Measurements from ENCODE around the gene HMX1.

The HMX1 gene

DNA sequence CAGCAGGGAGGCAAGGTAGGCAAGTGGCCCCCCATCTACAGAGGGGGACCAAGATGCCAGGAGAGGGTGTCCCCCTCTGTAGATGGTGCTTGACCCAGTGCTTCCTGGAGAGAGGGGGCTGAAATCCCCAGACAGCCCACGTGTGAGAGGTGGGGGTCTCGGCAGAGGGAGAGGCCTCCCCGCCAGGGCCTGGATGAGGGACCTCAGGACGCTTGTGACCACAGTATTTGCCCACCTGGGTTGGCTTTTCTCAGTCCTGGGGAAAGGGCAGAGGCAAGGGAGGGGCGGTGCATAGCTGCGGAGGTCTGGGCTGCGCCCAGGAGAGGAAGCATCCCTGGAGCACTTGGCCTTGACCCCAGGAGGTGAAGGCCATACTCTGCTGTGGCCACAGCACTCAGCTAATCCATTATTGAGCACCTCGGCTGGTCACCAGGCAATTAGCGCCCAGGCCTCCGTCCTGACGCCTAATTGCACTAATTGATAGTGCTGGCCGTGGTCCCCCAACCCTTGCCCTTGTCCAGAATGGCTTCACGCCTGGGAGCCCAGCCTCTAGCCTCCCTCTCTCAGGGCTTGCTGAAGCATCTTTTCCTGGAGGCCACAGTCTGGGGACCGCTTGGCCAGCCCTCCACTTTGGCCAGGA lies 30.7 kb downstream of the HMX1 start:
- H3K4me3 ChIP-seq (ENCODE audit: low read depth, low read length): no peak overlapping the region
- TF ChIP-seq, protein P1, sequence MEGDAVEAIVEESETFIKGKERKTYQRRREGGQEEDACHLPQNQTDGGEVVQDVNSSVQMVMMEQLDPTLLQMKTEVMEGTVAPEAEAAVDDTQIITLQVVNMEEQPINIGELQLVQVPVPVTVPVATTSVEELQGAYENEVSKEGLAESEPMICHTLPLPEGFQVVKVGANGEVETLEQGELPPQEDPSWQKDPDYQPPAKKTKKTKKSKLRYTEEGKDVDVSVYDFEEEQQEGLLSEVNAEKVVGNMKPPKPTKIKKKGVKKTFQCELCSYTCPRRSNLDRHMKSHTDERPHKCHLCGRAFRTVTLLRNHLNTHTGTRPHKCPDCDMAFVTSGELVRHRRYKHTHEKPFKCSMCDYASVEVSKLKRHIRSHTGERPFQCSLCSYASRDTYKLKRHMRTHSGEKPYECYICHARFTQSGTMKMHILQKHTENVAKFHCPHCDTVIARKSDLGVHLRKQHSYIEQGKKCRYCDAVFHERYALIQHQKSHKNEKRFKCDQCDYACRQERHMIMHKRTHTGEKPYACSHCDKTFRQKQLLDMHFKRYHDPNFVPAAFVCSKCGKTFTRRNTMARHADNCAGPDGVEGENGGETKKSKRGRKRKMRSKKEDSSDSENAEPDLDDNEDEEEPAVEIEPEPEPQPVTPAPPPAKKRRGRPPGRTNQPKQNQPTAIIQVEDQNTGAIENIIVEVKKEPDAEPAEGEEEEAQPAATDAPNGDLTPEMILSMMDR (IDR thresholded peaks at IDR 0.05; ENCODE audit: low read depth, low read length): no peak

DNA sequence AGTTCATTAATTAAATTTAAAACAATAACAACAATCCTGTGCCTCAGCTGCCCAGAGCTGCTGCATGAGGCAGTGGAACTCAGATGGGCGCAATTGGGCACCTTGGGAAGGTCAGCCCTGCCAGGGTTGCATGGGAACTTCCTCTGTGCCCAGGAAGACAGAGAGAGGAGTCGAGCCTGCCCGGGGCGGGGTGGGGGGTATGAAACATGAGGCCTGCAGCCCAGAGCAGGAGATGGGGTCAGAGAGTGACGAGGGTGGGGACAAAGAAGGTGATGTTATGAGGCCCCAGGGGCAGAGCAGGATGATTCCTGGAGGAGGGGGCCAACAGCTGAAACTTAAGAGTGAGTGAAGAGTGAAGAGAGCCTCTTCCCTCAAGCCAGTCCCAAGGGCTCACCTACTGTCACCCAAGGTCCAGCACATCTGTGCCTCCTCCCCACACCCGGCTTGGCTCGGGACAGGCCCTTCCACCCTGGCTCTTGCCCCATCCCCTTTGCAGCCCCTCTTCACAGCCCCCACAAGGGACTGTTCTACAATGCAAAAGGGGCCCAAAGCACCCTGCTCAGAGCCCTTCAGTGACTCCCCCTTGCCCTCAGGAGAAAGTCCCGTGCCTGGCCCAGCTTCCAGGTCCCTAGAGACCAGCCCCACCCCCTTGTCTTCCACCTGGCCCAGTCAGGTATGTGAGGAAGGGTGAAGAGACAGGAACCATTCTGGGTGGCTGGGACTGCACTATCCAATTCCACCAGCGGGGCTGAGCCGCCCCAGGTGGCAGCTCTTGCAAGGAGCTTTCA lies 31.4 kb downstream of the HMX1 start:
- TF ChIP-seq, protein P1 (IDR thresholded peaks at IDR 0.05; ENCODE audit: low read depth, low read length): no peak
- H3K4me3 ChIP-seq (ENCODE audit: low read depth, low read length): no peak overlapping the region

DNA sequence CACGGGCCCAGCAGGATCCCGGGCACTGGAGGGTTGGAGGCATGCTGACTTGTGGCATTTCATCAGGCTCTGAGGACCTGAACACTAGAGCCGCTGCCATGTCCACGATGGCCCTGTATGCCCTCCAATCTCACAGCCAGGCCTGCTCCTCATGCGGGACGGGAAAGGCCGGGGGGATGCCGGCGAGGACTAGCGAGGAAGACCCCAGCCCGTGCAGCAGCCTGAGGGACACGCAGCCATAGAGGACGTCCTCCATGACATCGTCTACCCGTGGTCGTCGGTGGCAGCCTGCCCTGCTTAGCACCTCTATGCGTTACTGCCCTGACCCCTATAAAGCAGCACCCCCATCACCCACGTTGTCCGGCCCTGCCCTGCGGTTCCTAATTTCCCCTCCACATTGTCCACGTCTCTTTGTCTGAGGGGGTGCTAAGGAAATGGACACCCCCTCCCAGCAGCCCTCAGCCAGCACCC lies 32.6 kb downstream of the HMX1 start:
- no peak overlapping the region for H3K4me3 ChIP-seq (ENCODE audit: low read depth, low read length)
- TF ChIP-seq, protein P1 (IDR thresholded peaks at IDR 0.05; ENCODE audit: low read depth, low read length): no peak

DNA sequence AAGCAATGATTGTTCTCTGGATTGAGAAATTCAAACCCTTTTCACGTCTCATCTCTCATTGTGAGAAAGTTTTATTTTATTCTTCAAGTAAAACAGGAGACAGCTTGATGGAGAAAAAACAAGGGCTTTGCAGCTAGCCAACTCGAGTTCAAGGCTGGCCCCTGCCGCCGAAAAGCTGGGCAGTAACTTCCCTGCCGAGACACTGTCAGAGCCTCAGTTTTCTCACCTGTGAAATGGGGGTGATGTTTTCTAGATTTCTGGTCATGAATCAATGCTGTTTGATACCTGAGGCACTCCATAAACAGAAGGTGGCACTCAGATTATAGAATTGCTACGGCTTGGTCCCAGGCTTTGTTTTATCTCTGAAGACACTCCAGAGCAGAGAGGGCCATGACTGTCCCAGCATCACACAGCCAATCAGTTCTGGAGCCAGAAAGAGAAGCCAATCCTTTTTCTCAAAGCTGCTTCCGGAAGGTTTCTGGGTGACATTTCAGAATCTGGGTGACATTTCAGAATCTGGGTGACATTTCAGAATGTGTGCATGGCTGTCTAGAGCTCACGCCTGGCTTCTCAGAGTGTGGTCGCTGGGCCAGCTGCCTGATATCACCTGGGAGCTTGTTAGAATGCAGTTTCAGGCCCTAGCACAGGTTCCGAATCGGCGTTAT lies 33.2 kb downstream of the HMX1 start:
- no peak overlapping the region for H3K4me3 ChIP-seq (ENCODE audit: low read depth, low read length)
- TF ChIP-seq, protein P1 (IDR thresholded peaks at IDR 0.05; ENCODE audit: low read depth, low read length): no peak

DNA sequence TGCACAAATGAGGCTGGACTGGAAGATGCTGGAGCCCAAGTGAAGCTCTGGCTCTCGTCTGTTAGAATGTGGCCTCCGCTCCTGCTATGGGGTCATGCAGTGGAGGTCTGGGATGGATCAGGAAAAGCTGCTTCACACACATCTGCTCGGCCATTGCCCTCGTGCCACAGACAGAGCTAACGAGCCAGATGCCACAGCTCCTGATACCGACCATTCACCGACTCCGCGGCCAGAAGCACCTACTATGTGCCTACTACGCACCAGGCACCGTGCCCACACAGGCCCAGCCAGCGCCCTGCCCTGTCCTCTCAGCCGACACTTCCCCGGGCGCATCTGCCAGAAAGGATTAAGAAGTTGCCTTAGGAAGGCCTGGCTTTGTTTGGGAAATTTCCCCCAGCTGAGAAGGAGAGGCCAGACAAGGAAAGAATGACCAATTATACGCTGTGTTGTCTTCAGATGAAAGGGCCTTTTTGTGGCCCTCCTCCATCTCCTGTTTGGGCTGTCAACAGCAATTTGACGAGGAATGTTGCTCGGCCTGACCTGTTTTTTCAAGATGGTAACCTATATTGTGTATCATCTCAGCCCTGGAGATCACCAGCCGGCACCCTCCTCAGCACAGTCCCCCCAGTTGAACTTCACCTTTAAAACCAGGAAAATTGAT lies 34.3 kb downstream of the HMX1 start:
- TF ChIP-seq, protein P1 (IDR thresholded peaks at IDR 0.05; ENCODE audit: low read depth, low read length): no peak
- no peak overlapping the region for H3K4me3 ChIP-seq (ENCODE audit: low read depth, low read length)

DNA sequence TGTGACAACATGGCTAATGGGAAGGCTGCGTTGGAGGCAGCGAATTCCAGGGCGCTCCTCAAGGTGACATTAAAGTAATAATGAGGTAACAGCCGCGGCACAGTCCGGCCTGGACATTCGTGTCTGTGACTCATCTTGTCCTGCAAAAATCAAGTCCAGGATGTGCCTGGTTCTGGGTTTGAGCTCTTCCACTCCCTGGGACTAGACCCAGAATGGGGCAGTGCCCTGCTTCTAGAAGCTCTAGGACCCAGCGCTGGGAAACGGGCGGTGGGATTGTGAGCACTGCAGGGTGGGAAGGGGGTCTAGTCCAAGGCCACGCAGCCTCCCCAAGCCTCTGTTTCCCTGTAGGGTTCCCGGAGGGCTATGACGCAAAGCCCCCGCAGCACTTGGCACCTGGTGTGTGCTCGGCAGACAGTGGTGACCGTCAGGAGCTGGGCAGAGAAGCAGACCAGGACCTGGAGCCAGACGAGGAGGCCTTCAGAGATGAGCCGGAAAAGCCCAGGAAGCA lies 34.9 kb downstream of the HMX1 start:
- TF ChIP-seq, protein P1 (IDR thresholded peaks at IDR 0.05; ENCODE audit: low read depth, low read length): no peak

More for the DNA sequence above, 34.9 kb downstream of the HMX1 start:
- H3K4me3 ChIP-seq (ENCODE audit: low read depth, low read length): no peak overlapping the region
